ENCODE results near the gene PTK6. TPM values are rescaled to one million over a fixed set of nuclear protein-coding genes. Genes with fewer than 3 reads are reported as not detected.

PTK6 gene
- total and polyA plus RNA-seq, 2 donors (not counting 1 experiment from before 2014, with no cell fraction given) = 0.86 to 2.3 TPM

- Histone ChIP-seq H3K9ac (ENCODE audit: low read length) (no peak overlapping the region), H3K79me2 (ENCODE audit: control insufficient read depth, insufficient read depth, low read length) (no peaks in the 10 kb centered on the region), H3K4me1 (ENCODE audit: control insufficient read depth in 2 of 2, insufficient read depth in 2 of 2, low read length in 2 of 2) (peaks cover 42 to 72% of the 10 kb centered on the region in 2 donors), H3K27ac (ENCODE audit: low read length in 2 of 2) (no peak overlapping the region), H4K20me1 (ENCODE audit: control insufficient read depth, insufficient read depth, low read length, poor library complexity, severe bottlenecking) (no peaks in the 10 kb centered on the region), H2AFZ (ENCODE audit: insufficient read depth, low read depth, low read length, poor library complexity, severe bottlenecking) (no peak overlapping the region), H3K27me3 (replicated peaks in 1 of 4; ENCODE audit: control extremely low read depth in 1 of 4, control insufficient read depth in 3 of 4, insufficient read depth in 4 of 4, low read length in 3 of 4) (peaks cover 0 to 8% (median 1%) of the 10 kb centered on the region in 4 experiments), H3K9me3 (ENCODE audit: control extremely low read depth in 1 of 3, control insufficient read depth in 2 of 3, insufficient read depth in 1 of 3, low read length in 2 of 3) (peaks cover 0 to 5% (median 0%) of the 10 kb centered on the region in 3 donors), H3K4me3 (ENCODE audit: control extremely low read depth in 1 of 5, extremely low read depth in 1 of 5, insufficient read depth in 1 of 5, low read depth in 2 of 5, low read length in 4 of 5) (no peak overlapping the region), H3K36me3 (replicated peaks in 1 of 2; ENCODE audit: control extremely low read depth in 1 of 2, control insufficient read depth in 1 of 2, extremely low read depth in 1 of 2, insufficient read depth in 2 of 2, low read length in 1 of 2) (no peaks in the 10 kb centered on the region), H3K4me2 (replicated peaks; ENCODE audit: low read depth, low read length, poor library complexity, severe bottlenecking) (peak overlapping the region; percentile 8)
- WGBS (ENCODE audit: insufficient coverage) = 26% methylated on average over 9 of the region's 11 CpGs
- intact Hi-C loops (cut with micrococcal nuclease) = no loop called here
- DNase-seq (no peak), ATAC-seq (ENCODE audit: low read depth) (no peak)
- Mint-ChIP-seq H3K4me3 (no peak overlapping the region), H3K9me3 (ENCODE audit: insufficient read depth) (no peaks in the 10 kb centered on the region), H3K27ac (peak overlapping the region; percentile 15), H3K4me1 (peaks cover 64% of the 10 kb centered on the region), H3K27me3 (no peaks in the 10 kb centered on the region)
- ChIA-PET CTCF (interaction anchor here (1.2 to 1.5 kb wide), 2 partner anchors 10 to 19 kb away, joined by 3 read pairs; no protein-coding TSS in a partner anchor), POLR2A (no interaction called here)
- no peak for TF ChIP-seq CTCF (IDR thresholded peaks at IDR 0.05)
- no peak for TF ChIP-seq EZH2 (IDR thresholded peaks at IDR 0.05; ENCODE audit: borderline replicate concordance, insufficient read depth, low read depth, low read length, poor library complexity, severe bottlenecking)
Observed at GRCh38 chr20:63548542-63548941, 11.4 kb upstream of the PTK6 start.

- DNase-seq = no peak
- Histone ChIP-seq H4K20me1 (ENCODE audit: control insufficient read depth, insufficient read depth, low read length, poor library complexity, severe bottlenecking) (no peaks in the 10 kb centered on the region), H3K79me2 (ENCODE audit: control insufficient read depth, insufficient read depth, low read length) (no peaks in the 10 kb centered on the region), H3K36me3 (replicated peaks in 1 of 2; ENCODE audit: control extremely low read depth in 1 of 2, control insufficient read depth in 1 of 2, extremely low read depth in 1 of 2, insufficient read depth in 2 of 2, low read length in 1 of 2) (no peaks in the 10 kb centered on the region), H3K9ac (ENCODE audit: low read length) (no peak within 1 kb of the TSS), H3K27me3 (replicated peaks in 1 of 4; ENCODE audit: control extremely low read depth in 1 of 4, control insufficient read depth in 3 of 4, insufficient read depth in 4 of 4, low read length in 3 of 4) (peaks cover 0 to 8% (median 1%) of the 10 kb centered on the region in 4 experiments), H3K4me2 (replicated peaks; ENCODE audit: low read depth, low read length, poor library complexity, severe bottlenecking) (peak within 1 kb of the TSS; percentile 8), H3K27ac (ENCODE audit: low read length in 2 of 2) (no peak within 1 kb of the TSS), H3K4me1 (ENCODE audit: control insufficient read depth in 2 of 2, insufficient read depth in 2 of 2, low read length in 2 of 2) (peaks cover 44 to 72% of the 10 kb centered on the region in 2 donors), H3K9me3 (ENCODE audit: control extremely low read depth in 1 of 3, control insufficient read depth in 2 of 3, insufficient read depth in 1 of 3, low read length in 2 of 3) (peaks cover 0 to under 1% (median 0%) of the 10 kb centered on the region in 3 donors), H2AFZ (ENCODE audit: insufficient read depth, low read depth, low read length, poor library complexity, severe bottlenecking) (no peak within 1 kb of the TSS), H3K4me3 (ENCODE audit: control extremely low read depth in 1 of 5, extremely low read depth in 1 of 5, insufficient read depth in 1 of 5, low read depth in 2 of 5, low read length in 4 of 5) (no peak within 1 kb of the TSS)
- ChIA-PET CTCF (interaction anchor here (1.0 to 1.5 kb wide), 3 partner anchors 9 to 77 kb away, joined by 3 read pairs; no protein-coding TSS in a partner anchor), POLR2A (no interaction called here)
- intact Hi-C loops (cut with micrococcal nuclease) = no loop called here
- ATAC-seq (ENCODE audit: low read depth) = no peak
- no peaks in the 10 kb centered on the region for H3K9me3 Mint-ChIP-seq (ENCODE audit: insufficient read depth)
- H3K27ac Mint-ChIP-seq = peak within 1 kb of the TSS; percentile 46
- no peak within 1 kb of the TSS for H3K4me3 Mint-ChIP-seq
- H3K27me3 Mint-ChIP-seq = no peaks in the 10 kb centered on the region
- WGBS (ENCODE audit: insufficient coverage) = 55% methylated on average over 31 of the region's 35 CpGs
- TF ChIP-seq EZH2 (IDR thresholded peaks at IDR 0.05; ENCODE audit: borderline replicate concordance, insufficient read depth, low read depth, low read length, poor library complexity, severe bottlenecking) = no peak
- TF ChIP-seq CTCF (IDR thresholded peaks at IDR 0.05) = no peak
- peaks cover 66% of the 10 kb centered on the region for H3K4me1 Mint-ChIP-seq
Observed at GRCh38 chr20:63547725-63548480, 10.7 kb upstream of the PTK6 start, which contains the start of gene SRMS. Gene SRMS (minus strand): TSS chr20:63547749. CDS start chr20:63547463, 286 bp downstream.
